ENCODE measurements around the gene CD93.

DNA sequence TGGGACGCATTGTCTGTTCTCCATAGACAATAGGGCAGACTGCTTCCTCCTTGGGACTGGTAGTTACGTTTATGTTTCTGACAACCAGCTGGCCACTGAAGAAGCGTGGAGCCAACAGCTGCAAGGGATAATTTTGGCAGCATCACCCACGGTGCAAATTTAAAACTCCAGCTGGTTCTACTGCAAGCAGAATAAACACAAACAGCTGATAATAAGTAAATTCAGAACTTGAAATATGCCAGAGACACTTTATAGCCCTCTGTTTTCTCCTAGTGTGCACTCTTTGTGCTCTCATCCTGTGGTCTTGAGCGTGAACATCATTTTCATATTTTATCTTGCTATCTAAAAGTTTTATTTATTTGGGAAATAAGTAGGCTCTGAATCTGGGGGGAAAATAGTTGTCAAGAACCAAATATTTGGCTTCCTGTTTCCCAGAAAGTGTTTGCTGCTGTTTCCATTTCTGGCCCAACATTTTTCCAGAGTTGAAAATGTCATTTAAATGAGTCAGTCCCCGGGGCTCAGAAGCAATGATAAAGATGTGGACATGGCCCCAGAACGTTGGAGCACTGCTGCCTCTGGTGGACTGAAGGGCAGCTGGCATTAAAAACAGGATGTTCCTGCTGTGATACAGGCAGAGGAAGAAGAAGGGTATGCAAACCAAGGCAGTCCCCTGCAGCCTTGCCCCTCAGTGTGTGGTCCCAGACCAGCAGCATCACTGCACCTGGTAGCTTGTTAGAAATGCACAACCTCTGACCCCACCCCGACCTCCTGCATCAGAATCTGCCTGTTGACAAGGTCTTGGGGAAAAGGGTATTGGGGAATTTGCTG lies 24.2 kb downstream of the CD93 start:
- TF ChIP-seq GATA2 (IDR thresholded peaks at IDR 0.05; ENCODE audit: low read depth, low read length): no peak
- TF ChIP-seq GATA3 (IDR thresholded peaks at IDR 0.05; ENCODE audit: low read depth, low read length): no peak

All from SH-SY5Y (cell line).